ENCODE data around the gene ARHGAP8. TPM values are rescaled to one million over a fixed set of nuclear protein-coding genes. Genes with fewer than 3 reads are reported as not detected.

Gene ARHGAP8
- total and polyA plus RNA-seq, 10 of the 15 experiments (the other 5 are each of a cell fraction or from before 2014, with no cell fraction given): 0.33 TPM; not detected in 9

DNA sequence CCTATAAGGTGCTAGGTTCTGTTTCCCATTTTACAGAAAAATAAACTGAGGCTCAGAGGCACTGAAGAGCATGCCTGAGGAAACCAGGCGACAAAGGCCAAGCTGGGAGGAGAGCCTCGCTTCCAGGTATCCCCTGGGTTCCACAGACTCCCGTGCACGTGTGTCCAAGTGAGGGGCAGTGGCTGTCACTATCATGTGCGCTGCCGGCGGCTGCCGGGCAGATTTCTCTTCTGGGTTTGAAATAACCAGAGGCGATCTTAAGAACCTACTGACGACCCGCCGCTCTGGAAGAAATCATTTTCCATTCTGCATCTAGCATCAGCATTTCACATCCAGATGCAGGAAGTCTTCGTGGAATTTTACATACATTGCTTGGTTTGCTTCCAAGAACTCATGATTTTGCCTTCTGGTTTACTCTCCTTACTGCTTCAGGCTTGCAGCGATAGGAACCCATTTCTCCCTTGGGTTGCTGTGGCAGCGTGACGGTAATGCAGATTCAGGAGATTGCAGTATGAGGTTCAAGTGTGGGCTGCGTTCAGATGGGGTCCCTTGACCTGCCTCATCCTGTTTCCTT, 28.6 kb downstream of the ARHGAP8 start:
- RAD21 ChIA-PET (ENCODE audit: unreplicated experiment): no interaction called here
- Histone ChIP-seq H3K27ac (ENCODE audit: control insufficient read depth, insufficient read depth) (no peak overlapping the region), H3K4me2 (ENCODE audit: control insufficient read depth, insufficient read depth) (no peak overlapping the region), H3K79me2 (ENCODE audit: control insufficient read depth, insufficient read depth, low read length) (no peaks in the 10 kb centered on the region), H3K27me3 (replicated peaks in 1 of 2; ENCODE audit: control insufficient read depth in 2 of 2, insufficient read depth in 2 of 2, low read length in 1 of 2) (no peaks in the 10 kb centered on the region; a peak in 1 of 4 replicates), H2AFZ (ENCODE audit: control insufficient read depth, low read depth, low read length) (no peak overlapping the region), H3K4me1 (ENCODE audit: control insufficient read depth, insufficient read depth, low read length) (no peaks in the 10 kb centered on the region), H3K4me3 (no peak overlapping the region), H3K9ac (ENCODE audit: control insufficient read depth, insufficient read depth, low read length) (no peak overlapping the region), H3K9me3 (replicated peaks; ENCODE audit: control insufficient read depth, insufficient read depth, low read length) (no peaks in the 10 kb centered on the region), H3K36me3 (ENCODE audit: control insufficient read depth in 2 of 2, insufficient read depth in 2 of 2, low read length in 1 of 2) (no peaks in the 10 kb centered on the region), H4K20me1 (ENCODE audit: control insufficient read depth, insufficient read depth) (no peaks in the 10 kb centered on the region)
- in situ Hi-C loops (cut with MboI) (no loop called here), intact Hi-C loops (cut with micrococcal nuclease; ENCODE audit: unreplicated experiment) (no loop called here)
- no peak for ATAC-seq
- TF ChIP-seq GATAD2B (conservative IDR thresholded peaks at IDR 0.05; ENCODE audit: low read depth): no peak
- no peak for FAIRE-seq
- SMC1A ChIA-PET (ENCODE audit: uncharacterized antibody, unreplicated experiment): no interaction called here
- POLR2A ChIA-PET: no interaction called here
- DNase-seq (ENCODE audit: low read depth, low spot score): no peak
- CTCF ChIA-PET: interaction anchor here (0.6 kb wide), 1 partner anchor 563 kb away, joined by 3 read pairs; no protein-coding TSS in a partner anchor
- no TSS peak for BruUV-seq (replicated peaks)
- 60% methylated on average over 17 of the region's 17 CpGs for WGBS (ENCODE audit: insufficient coverage, insufficient replicate concordance, low lambda C conversion rate, missing lambda C conversion rate)

DNA sequence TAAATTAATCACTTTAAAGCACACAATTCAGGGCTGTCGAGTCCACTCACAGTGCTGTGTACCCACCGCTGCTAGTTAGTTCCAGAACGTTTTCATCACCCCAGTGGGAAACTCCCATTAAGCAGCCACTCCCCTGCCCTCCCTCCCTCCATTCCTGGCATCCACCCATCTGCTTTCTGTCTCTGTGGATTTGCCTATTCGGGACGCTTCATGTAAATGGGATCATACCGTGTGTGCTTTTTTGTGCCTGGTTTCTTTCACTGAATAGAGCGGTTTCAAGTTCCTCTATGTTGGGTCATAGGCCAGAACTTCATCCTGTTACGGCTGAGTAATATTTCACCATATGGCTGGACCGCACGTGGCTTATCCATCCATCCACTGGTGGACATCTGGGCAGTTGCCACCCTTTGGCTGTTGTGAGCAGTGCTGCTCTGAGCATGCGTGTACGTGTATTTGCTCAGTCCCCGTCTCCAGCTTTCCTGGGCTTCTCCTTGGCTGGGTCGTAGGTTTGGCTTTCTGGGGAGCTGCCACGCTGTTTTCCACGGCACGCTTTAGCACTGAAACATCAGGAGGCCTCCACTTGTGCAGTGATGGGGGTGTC, 30.1 kb downstream of the ARHGAP8 start:
- no peak overlapping the region for H2AFZ ChIP-seq (ENCODE audit: control insufficient read depth, low read depth, low read length)
- no peak overlapping the region for H3K9ac ChIP-seq (ENCODE audit: control insufficient read depth, insufficient read depth, low read length)
- intact Hi-C loops (cut with micrococcal nuclease; ENCODE audit: unreplicated experiment): no loop called here
- ChIA-PET RAD21 (ENCODE audit: unreplicated experiment) (no interaction called here), POLR2A (no interaction called here), CTCF (no interaction called here), SMC1A (ENCODE audit: uncharacterized antibody, unreplicated experiment) (no interaction called here)
- FAIRE-seq (no peak), DNase-seq (ENCODE audit: low read depth, low spot score) (no peak), ATAC-seq (no peak)
- no peak for TF ChIP-seq SIX5 (IDR thresholded peaks at IDR 0.05; ENCODE audit: low read depth, low read length, severe bottlenecking)
- H3K4me3 ChIP-seq: no peak overlapping the region
- BruUV-seq (replicated peaks): no TSS peak
- no peak overlapping the region for H3K4me2 ChIP-seq (ENCODE audit: control insufficient read depth, insufficient read depth)
- in situ Hi-C loops (cut with MboI): no loop called here
- WGBS (ENCODE audit: insufficient coverage, insufficient replicate concordance, low lambda C conversion rate, missing lambda C conversion rate): 44% methylated on average over 17 of the region's 17 CpGs
- no peaks in the 10 kb centered on the region for H4K20me1 ChIP-seq (ENCODE audit: control insufficient read depth, insufficient read depth)
- no peaks in the 10 kb centered on the region for H3K9me3 ChIP-seq (replicated peaks; ENCODE audit: control insufficient read depth, insufficient read depth, low read length)
- no peaks in the 10 kb centered on the region; a peak in 1 of 4 replicates for H3K27me3 ChIP-seq (replicated peaks in 1 of 2; ENCODE audit: control insufficient read depth in 2 of 2, insufficient read depth in 2 of 2, low read length in 1 of 2)
- no peaks in the 10 kb centered on the region for H3K36me3 ChIP-seq (ENCODE audit: control insufficient read depth in 2 of 2, insufficient read depth in 2 of 2, low read length in 1 of 2)
- no peaks in the 10 kb centered on the region for H3K4me1 ChIP-seq (ENCODE audit: control insufficient read depth, insufficient read depth, low read length)
- no peak overlapping the region for H3K27ac ChIP-seq (ENCODE audit: control insufficient read depth, insufficient read depth)
- H3K79me2 ChIP-seq (ENCODE audit: control insufficient read depth, insufficient read depth, low read length): no peaks in the 10 kb centered on the region

Measured in GM12878 (cell line).